ENCODE data around the gene UQCC2. TPM values are rescaled to one million over a fixed set of nuclear protein-coding genes. Genes with fewer than 3 reads are reported as not detected.

UQCC2 gene
- total RNA-seq, 1 experiment from 2014 or later = 71.2 TPM

GRCh38 chr6:33750244-33750991, 38.9 kb upstream of the UQCC2 start:
- peak overlapping the region; percentile 29 for H3K4me2 ChIP-seq
- no peaks in the 10 kb centered on the region for H4K20me1 ChIP-seq (ENCODE audit: insufficient read depth)
- ChIA-PET POLR2A (ENCODE audit: unreplicated experiment) (interaction anchor here (0.6 kb wide), 1 partner anchor 10 kb away, joined by 5 read pairs; no protein-coding TSS in a partner anchor), CTCF (interaction anchor here (0.7 to 1.7 kb wide), 2 partner anchors 12 to 17 kb away, joined by 6 to 10 read pairs; no protein-coding TSS in a partner anchor)
- no peaks in the 10 kb centered on the region for H3K9me3 ChIP-seq (ENCODE audit: insufficient read depth, low read depth)
- TF ChIP-seq EZH2 (IDR thresholded peaks at IDR 0.05; ENCODE audit: low read depth) = no peak
- no peaks in the 10 kb centered on the region for H3K27me3 ChIP-seq (ENCODE audit: insufficient read depth, low read depth)
- H3F3A ChIP-seq (ENCODE audit: insufficient read depth, low read depth) = peaks cover 9% of the 10 kb centered on the region; the same call in 1 of the 2 replicates
- no TSS peak for BruUV-seq (replicated peaks)
- no peaks in the 10 kb centered on the region for H3K36me3 ChIP-seq (ENCODE audit: low read depth)
- DNase-seq = no peak
- peaks cover 35% of the 10 kb centered on the region for H3K4me1 ChIP-seq (replicated peaks; ENCODE audit: insufficient read depth)
- no peak overlapping the region for H3K4me3 ChIP-seq
- H3K27ac ChIP-seq = no peak overlapping the region
- H2AFZ ChIP-seq = no peak overlapping the region
- no peaks in the 10 kb centered on the region for H3K79me2 ChIP-seq (ENCODE audit: low read depth)
- intact Hi-C loops (cut with micrococcal nuclease; ENCODE audit: unreplicated experiment) = no loop called here
- H3K9me2 ChIP-seq (ENCODE audit: insufficient read depth) = no peaks in the 10 kb centered on the region

GRCh38 chr6:33749401-33749800, 37.9 kb upstream of the UQCC2 start:
- Histone ChIP-seq H3F3A (ENCODE audit: insufficient read depth, low read depth) (peaks cover 12% of the 10 kb centered on the region; the same call in 1 of the 2 replicates), H3K27ac (no peak overlapping the region), H3K4me1 (replicated peaks; ENCODE audit: insufficient read depth) (peaks cover 37% of the 10 kb centered on the region), H3K9me2 (ENCODE audit: insufficient read depth) (no peaks in the 10 kb centered on the region), H3K9me3 (ENCODE audit: insufficient read depth, low read depth) (no peaks in the 10 kb centered on the region), H3K27me3 (ENCODE audit: insufficient read depth, low read depth) (no peaks in the 10 kb centered on the region), H3K79me2 (ENCODE audit: low read depth) (no peaks in the 10 kb centered on the region), H3K4me3 (no peak overlapping the region), H3K36me3 (ENCODE audit: low read depth) (no peaks in the 10 kb centered on the region), H3K4me2 (no peak overlapping the region), H4K20me1 (ENCODE audit: insufficient read depth) (no peaks in the 10 kb centered on the region), H2AFZ (no peak overlapping the region)
- DNase-seq = no peak
- intact Hi-C loops (cut with micrococcal nuclease; ENCODE audit: unreplicated experiment) = no loop called here
- BruUV-seq (replicated peaks) = no TSS peak
- ChIA-PET CTCF (interaction anchor here (0.6 kb wide), 1 partner anchor 286 kb away, joined by 3 read pairs; no protein-coding TSS in a partner anchor), POLR2A (ENCODE audit: unreplicated experiment) (no interaction called here)
- TF ChIP-seq CTCF (conservative IDR thresholded peaks at IDR 0.05) = no peak
- no peak for TF ChIP-seq EZH2 (IDR thresholded peaks at IDR 0.05; ENCODE audit: low read depth)

- Histone ChIP-seq H3K4me1 (replicated peaks; ENCODE audit: insufficient read depth) (peaks cover 42% of the 10 kb centered on the region), H3F3A (ENCODE audit: insufficient read depth, low read depth) (peaks cover 12% of the 10 kb centered on the region; the same call in 1 of the 2 replicates), H3K36me3 (ENCODE audit: low read depth) (no peaks in the 10 kb centered on the region), H3K27me3 (ENCODE audit: insufficient read depth, low read depth) (no peaks in the 10 kb centered on the region), H2AFZ (no peak overlapping the region), H3K9me3 (ENCODE audit: insufficient read depth, low read depth) (no peaks in the 10 kb centered on the region), H3K4me2 (no peak overlapping the region), H3K79me2 (ENCODE audit: low read depth) (no peaks in the 10 kb centered on the region), H3K27ac (no peak overlapping the region), H3K9me2 (ENCODE audit: insufficient read depth) (no peaks in the 10 kb centered on the region), H3K4me3 (no peak overlapping the region), H4K20me1 (ENCODE audit: insufficient read depth) (no peaks in the 10 kb centered on the region)
- TF ChIP-seq CTCF (conservative IDR thresholded peaks at IDR 0.05) = no peak
- no peak for TF ChIP-seq EZH2 (IDR thresholded peaks at IDR 0.05; ENCODE audit: low read depth)
- POLR2A ChIA-PET (ENCODE audit: unreplicated experiment) = no interaction called here
- DNase-seq = no peak
- CTCF ChIA-PET = interaction anchor here (0.6 kb wide), 1 partner anchor 285 kb away, joined by 3 read pairs; no protein-coding TSS in a partner anchor
- intact Hi-C loops (cut with micrococcal nuclease; ENCODE audit: unreplicated experiment) = no loop called here
- no TSS peak for BruUV-seq (replicated peaks)
Observed at GRCh38 chr6:33748841-33749240, 37.3 kb upstream of the UQCC2 start.

All from PC-9 (cell line).